Measurements from ENCODE around the gene FOXF1.

FOXF1 gene

GRCh38 chr16:86512301-86512859, 2.1 kb downstream of the FOXF1 start:
- ChIA-PET POLR2A (no interaction called here), CTCF (interaction anchor here (0.6 to 1.0 kb wide), 2 partner anchors 124 to 259 kb away, joined by 3 read pairs; no protein-coding TSS in a partner anchor)
- no peak for DNase-seq (ENCODE audit: extremely low spot score)
- TF ChIP-seq HDGF (IDR thresholded peaks at IDR 0.05; ENCODE audit: borderline replicate concordance) (no peak), FOXA1 (IDR thresholded peaks at IDR 0.05) (no peak), ELF4 (IDR thresholded peaks at IDR 0.05) (no peak), ARNT (IDR thresholded peaks at IDR 0.05) (no peak), LEF1 (IDR thresholded peaks at IDR 0.05; ENCODE audit: borderline replicate concordance) (no peak), CTBP1 (IDR thresholded peaks at IDR 0.05; ENCODE audit: borderline replicate concordance) (no peak)

GRCh38 chr16:86512860-86513470, 2.6 kb downstream of the FOXF1 start:
- TF ChIP-seq PKNOX1 (IDR thresholded peaks at IDR 0.05) (no peak), ELF4 (IDR thresholded peaks at IDR 0.05) (no peak), ARNT (IDR thresholded peaks at IDR 0.05) (no peak), FOXK2 (IDR thresholded peaks at IDR 0.05) (no peak), NFRKB (IDR thresholded peaks at IDR 0.05) (no peak), SUZ12 (IDR thresholded peaks at IDR 0.05) (no peak), FOXA1 (IDR thresholded peaks at IDR 0.05) (no peak), TARDBP (IDR thresholded peaks at IDR 0.05) (no peak), CTBP1 (IDR thresholded peaks at IDR 0.05; ENCODE audit: borderline replicate concordance) (no peak), BHLHE40 (IDR thresholded peaks at IDR 0.05; ENCODE audit: borderline replicate concordance) (no peak), ZNF384 (IDR thresholded peaks at IDR 0.05) (no peak), L3MBTL2 (conservative IDR thresholded peaks at IDR 0.05) (no peak)
- ChIA-PET CTCF (no interaction called here), POLR2A (no interaction called here)
- DNase-seq (ENCODE audit: extremely low spot score): no peak

- TF ChIP-seq CTBP1 (IDR thresholded peaks at IDR 0.05; ENCODE audit: borderline replicate concordance) (no peak), FOXM1 (IDR thresholded peaks at IDR 0.05; ENCODE audit: borderline replicate concordance) (no peak), BHLHE40 (IDR thresholded peaks at IDR 0.05; ENCODE audit: borderline replicate concordance) (no peak), LEF1 (IDR thresholded peaks at IDR 0.05; ENCODE audit: borderline replicate concordance) (no peak), ARNT (IDR thresholded peaks at IDR 0.05) (no peak), HDGF (IDR thresholded peaks at IDR 0.05; ENCODE audit: borderline replicate concordance) (no peak), FOXA1 (IDR thresholded peaks at IDR 0.05) (no peak), FOXK2 (IDR thresholded peaks at IDR 0.05) (no peak), L3MBTL2 (conservative IDR thresholded peaks at IDR 0.05) (no peak), ELF4 (IDR thresholded peaks at IDR 0.05) (no peak), TARDBP (IDR thresholded peaks at IDR 0.05) (no peak), ZNF384 (IDR thresholded peaks at IDR 0.05) (no peak), PKNOX1 (IDR thresholded peaks at IDR 0.05) (no peak), SP1 (IDR thresholded peaks at IDR 0.05) (no peak), SUZ12 (IDR thresholded peaks at IDR 0.05) (no peak), NFRKB (IDR thresholded peaks at IDR 0.05) (no peak)
- no peak for DNase-seq (ENCODE audit: extremely low spot score)
- ChIA-PET CTCF (no interaction called here), POLR2A (no interaction called here)
Observed at GRCh38 chr16:86513471-86514277, 3.3 kb downstream of the FOXF1 start.

GRCh38 chr16:86514481-86515376, 4.4 kb downstream of the FOXF1 start:
- TF ChIP-seq ZNF384 (IDR thresholded peaks at IDR 0.05) (no peak), HDGF (IDR thresholded peaks at IDR 0.05; ENCODE audit: borderline replicate concordance) (no peak), ARNT (IDR thresholded peaks at IDR 0.05) (no peak), FOXM1 (IDR thresholded peaks at IDR 0.05; ENCODE audit: borderline replicate concordance) (no peak), SUZ12 (IDR thresholded peaks at IDR 0.05) (no peak)
- ChIA-PET POLR2A (no interaction called here), CTCF (no interaction called here)
- DNase-seq (ENCODE audit: extremely low spot score): no peak

- no peak for DNase-seq (ENCODE audit: extremely low spot score)
- ChIA-PET POLR2A (no interaction called here), CTCF (no interaction called here)
- no peak for TF ChIP-seq FOXK2 (IDR thresholded peaks at IDR 0.05)
- no peak for TF ChIP-seq ARNT (IDR thresholded peaks at IDR 0.05)
Observed at GRCh38 chr16:86515413-86515776, 5.1 kb downstream of the FOXF1 start.

- no peak for DNase-seq (ENCODE audit: extremely low spot score)
- TF ChIP-seq LEF1 (IDR thresholded peaks at IDR 0.05; ENCODE audit: borderline replicate concordance) (no peak), FOXA1 (IDR thresholded peaks at IDR 0.05) (no peak), L3MBTL2 (conservative IDR thresholded peaks at IDR 0.05) (no peak), NFRKB (IDR thresholded peaks at IDR 0.05) (no peak), FOXK2 (IDR thresholded peaks at IDR 0.05) (no peak), ELF4 (IDR thresholded peaks at IDR 0.05) (no peak), CTBP1 (IDR thresholded peaks at IDR 0.05; ENCODE audit: borderline replicate concordance) (no peak), PKNOX1 (IDR thresholded peaks at IDR 0.05) (no peak), FOXM1 (IDR thresholded peaks at IDR 0.05; ENCODE audit: borderline replicate concordance) (no peak), BHLHE40 (IDR thresholded peaks at IDR 0.05; ENCODE audit: borderline replicate concordance) (no peak), HDGF (IDR thresholded peaks at IDR 0.05; ENCODE audit: borderline replicate concordance) (no peak)
- CTCF ChIA-PET: interaction anchor here (0.9 to 3.5 kb wide), 2 partner anchors 196 to 264 kb away, joined by 3 to 41 read pairs; no protein-coding TSS in a partner anchor
- POLR2A ChIA-PET: no interaction called here
Observed at GRCh38 chr16:86515777-86516622, 5.7 kb downstream of the FOXF1 start.

All from HEK293T (cell line).